ENCODE data around the gene RBCK1. TPM values are rescaled to one million over a fixed set of nuclear protein-coding genes. Genes with fewer than 3 reads are reported as not detected.
A peak's percentile ranks its signal among the peaks of the same experiment; 100 is the strongest.

The RBCK1 gene
- total RNA-seq, 2 donors from 2014 or later: 134 to 169 TPM

GRCh38 chr20:402898-403581 lies 5.1 kb upstream of the RBCK1 start:
- Histone ChIP-seq H3K27me3 (no peaks in the 10 kb centered on the region), H3K36me3 (no peaks in the 10 kb centered on the region), H3K4me3 (no peak overlapping the region), H3K4me1 (no peaks in the 10 kb centered on the region), H3K27ac (no peak overlapping the region), H3K9me3 (no peaks in the 10 kb centered on the region), H3K9ac (ENCODE audit: low read depth in 2 of 2, low read length in 2 of 2) (no peak overlapping the region)
- DNase-seq: no peak
- TF ChIP-seq, protein P1, sequence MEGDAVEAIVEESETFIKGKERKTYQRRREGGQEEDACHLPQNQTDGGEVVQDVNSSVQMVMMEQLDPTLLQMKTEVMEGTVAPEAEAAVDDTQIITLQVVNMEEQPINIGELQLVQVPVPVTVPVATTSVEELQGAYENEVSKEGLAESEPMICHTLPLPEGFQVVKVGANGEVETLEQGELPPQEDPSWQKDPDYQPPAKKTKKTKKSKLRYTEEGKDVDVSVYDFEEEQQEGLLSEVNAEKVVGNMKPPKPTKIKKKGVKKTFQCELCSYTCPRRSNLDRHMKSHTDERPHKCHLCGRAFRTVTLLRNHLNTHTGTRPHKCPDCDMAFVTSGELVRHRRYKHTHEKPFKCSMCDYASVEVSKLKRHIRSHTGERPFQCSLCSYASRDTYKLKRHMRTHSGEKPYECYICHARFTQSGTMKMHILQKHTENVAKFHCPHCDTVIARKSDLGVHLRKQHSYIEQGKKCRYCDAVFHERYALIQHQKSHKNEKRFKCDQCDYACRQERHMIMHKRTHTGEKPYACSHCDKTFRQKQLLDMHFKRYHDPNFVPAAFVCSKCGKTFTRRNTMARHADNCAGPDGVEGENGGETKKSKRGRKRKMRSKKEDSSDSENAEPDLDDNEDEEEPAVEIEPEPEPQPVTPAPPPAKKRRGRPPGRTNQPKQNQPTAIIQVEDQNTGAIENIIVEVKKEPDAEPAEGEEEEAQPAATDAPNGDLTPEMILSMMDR (IDR thresholded peaks at IDR 0.05): no peak
- intact Hi-C loops (cut with DNase I): no loop called here

DNA sequence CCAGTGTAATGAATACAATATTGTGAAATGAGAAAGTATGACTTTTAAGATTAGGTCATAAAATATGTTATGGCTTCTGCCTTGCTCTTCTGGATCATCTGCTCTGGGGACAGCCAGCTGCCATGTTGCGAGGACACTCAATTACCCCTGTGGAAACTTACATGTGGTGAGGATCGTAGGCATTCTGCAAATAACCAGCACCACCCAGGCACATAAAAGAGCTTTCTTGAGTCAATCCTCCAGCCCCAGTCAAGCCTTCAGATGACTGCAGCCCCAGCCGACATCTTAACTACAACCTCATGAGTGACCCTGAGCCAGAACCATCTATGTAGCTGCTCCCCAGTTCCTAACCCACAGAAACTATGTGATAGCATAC lies 4.5 kb upstream of the RBCK1 start:
- no peaks in the 10 kb centered on the region for H3K4me1 ChIP-seq
- no peaks in the 10 kb centered on the region for H3K36me3 ChIP-seq
- no peaks in the 10 kb centered on the region for H3K27me3 ChIP-seq
- intact Hi-C loops (cut with DNase I): no loop called here
- no peaks in the 10 kb centered on the region for H3K9me3 ChIP-seq
- H3K4me3 ChIP-seq: no peak overlapping the region
- H3K27ac ChIP-seq: no peak overlapping the region
- DNase-seq: no peak
- TF ChIP-seq, protein P1 (IDR thresholded peaks at IDR 0.05): no peak
- no peak overlapping the region for H3K9ac ChIP-seq (ENCODE audit: low read depth in 2 of 2, low read length in 2 of 2)

DNA sequence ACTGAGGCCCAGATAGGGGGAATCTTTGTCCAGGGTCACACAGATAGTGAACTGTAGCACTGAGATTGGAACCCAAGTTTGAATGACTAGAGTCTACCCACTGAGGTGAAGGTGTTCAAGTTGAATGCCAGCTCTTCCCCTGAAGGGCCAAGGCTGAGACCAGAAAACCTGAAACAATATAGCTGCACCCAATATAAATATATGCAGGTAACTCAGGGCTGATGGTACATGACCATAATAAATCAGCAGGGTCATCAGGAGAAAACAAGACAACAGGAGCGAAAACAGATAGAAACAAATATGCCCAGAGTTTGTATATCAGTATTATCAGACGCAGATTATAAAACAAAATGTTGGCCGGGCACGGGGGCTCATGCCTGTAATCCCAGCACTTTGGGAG lies 4.0 kb upstream of the RBCK1 start:
- Histone ChIP-seq H3K36me3 (no peaks in the 10 kb centered on the region), H3K9me3 (no peaks in the 10 kb centered on the region), H3K27me3 (no peaks in the 10 kb centered on the region), H3K4me1 (no peaks in the 10 kb centered on the region), H3K9ac (ENCODE audit: low read depth in 2 of 2, low read length in 2 of 2) (no peak overlapping the region), H3K4me3 (no peak overlapping the region), H3K27ac (no peak overlapping the region)
- intact Hi-C loops (cut with DNase I): no loop called here
- no peak for DNase-seq
- TF ChIP-seq, protein P1 (IDR thresholded peaks at IDR 0.05): no peak

DNA sequence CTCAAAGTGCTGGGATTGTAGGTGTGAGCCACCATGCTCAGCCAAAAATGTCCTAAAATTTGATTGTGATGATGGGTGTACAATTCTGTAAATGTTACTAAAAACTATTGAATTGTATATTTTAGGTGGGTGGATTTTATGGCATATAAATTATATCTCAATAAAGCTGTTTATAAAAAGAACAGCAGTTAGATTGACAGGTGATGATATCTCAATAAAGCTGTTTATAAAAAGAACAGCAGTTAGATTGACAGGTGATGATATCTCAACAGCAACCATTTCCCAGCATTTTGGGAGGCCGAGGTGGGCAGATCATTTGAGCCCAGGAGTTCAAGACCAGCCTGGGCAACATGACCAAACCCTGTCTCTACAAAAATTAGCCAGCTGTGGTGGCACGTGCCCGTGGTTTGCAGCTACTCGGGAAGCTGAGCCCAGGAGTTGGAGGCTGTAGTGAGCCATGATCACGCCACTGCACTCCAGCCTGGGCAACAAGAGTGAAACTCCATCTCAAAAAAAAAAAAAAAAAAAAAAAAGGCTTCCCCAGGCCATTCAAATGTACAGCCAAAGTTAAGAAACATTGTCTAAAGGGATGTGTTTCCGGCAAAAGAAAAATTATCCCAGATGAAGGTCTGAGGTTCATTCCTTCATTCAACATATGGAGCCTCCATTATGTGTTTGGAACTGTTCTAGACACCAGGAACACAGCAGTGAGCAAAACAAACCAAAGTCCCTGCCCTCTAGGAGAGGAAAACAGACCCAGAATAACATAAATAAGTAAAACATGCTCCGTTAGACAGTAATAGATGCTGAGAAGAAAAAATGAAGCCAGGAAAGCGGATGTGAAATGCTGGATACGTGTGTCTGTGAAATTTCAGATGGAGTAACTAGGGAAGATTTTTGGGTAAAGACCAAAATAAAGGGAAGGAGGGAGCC lies 1.6 kb upstream of the RBCK1 start:
- Histone ChIP-seq H3K36me3 (peaks cover 3% of the 10 kb centered on the region), H3K4me1 (peaks cover 6% of the 10 kb centered on the region), H3K9ac (ENCODE audit: low read depth in 2 of 2, low read length in 2 of 2) (peak overlapping the region; percentile 24 to 76), H3K27ac (peak overlapping the region; percentile 91), H3K9me3 (no peaks in the 10 kb centered on the region), H3K4me3 (peak overlapping the region; percentile 36), H3K27me3 (no peaks in the 10 kb centered on the region)
- TF ChIP-seq, protein P1 (IDR thresholded peaks at IDR 0.05): no peak
- DNase-seq: no peak
- intact Hi-C loops (cut with DNase I): no loop called here

DNA sequence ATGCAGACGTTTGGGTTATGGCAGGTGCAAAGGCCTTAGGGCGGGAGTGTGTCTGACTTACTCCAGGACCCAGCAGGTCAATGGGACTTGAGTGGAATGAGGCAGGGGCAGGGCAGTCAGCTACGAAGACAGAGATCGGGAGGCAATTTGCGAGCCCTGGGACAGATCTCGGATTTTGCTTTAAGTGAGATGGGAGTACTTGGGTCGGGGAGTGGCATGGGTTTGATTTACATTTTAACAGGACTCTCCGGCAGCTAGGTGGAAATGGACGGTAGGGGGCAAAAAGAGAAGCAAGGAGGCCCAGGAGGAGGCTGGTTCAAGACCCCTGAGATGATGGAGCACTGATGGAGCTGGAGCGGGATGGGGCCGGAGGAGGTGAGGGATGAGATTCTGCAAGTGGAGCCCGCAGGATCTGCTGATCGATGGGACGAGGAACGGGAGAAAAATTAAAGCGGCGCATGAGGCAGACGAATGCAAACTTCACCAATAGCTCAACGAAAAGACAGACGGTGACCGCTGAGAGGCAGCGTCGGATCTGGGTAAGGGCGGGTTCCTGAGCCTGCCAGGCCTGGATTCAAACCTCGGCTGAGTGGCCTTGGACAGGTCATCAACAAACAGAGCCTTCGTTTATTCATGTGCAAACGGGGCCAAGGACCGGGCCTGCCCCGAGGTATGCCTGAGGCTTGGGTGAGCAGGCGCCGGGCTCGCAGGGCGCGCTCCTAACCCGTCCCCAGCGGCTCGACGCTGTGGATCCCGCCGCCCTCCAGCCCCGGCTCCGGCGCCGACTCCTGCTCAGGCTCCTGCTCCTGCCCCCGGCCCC lies 756 bp upstream of the RBCK1 start:
- Histone ChIP-seq H3K4me3 (peak overlapping the region; percentile 36), H3K27ac (peak overlapping the region; percentile 91), H3K4me1 (peaks cover 6% of the 10 kb centered on the region), H3K9ac (ENCODE audit: low read depth in 2 of 2, low read length in 2 of 2) (peak overlapping the region; percentile 24 to 76), H3K9me3 (no peaks in the 10 kb centered on the region), H3K27me3 (no peaks in the 10 kb centered on the region), H3K36me3 (peaks cover 3% of the 10 kb centered on the region)
- peak; percentile 81 for DNase-seq
- TF ChIP-seq, protein P1 (IDR thresholded peaks at IDR 0.05): peak; percentile 19
- intact Hi-C loops (cut with DNase I): no loop called here

Data from colonic mucosa (tissue), 4 donors.